Liver (tissue), 9 donors: Measurements from ENCODE around the gene SERPINA9. TPM values are rescaled to one million over a fixed set of nuclear protein-coding genes. Genes with fewer than 3 reads are reported as not detected.

Source experiments
- DNase-seq: peaks from one replicate; pipeline ENCODE4 v3.0.0-alpha.2; 2017; ENCODE audit warnings: low spot score
- H3K27ac ChIP-seq, 2 donors: one replicate each; pipeline ENCODE4 v1.7.0; 2013; ENCODE audit warnings: inconsistent platforms in 2 of 2, low read length in 2 of 2, control low read depth in 1 of 2, low read depth in 1 of 2, mild to moderate bottlenecking in 1 of 2
- H3K27me3 ChIP-seq, 4 donors: one replicate each; pipeline versions ENCODE4 v1.6.1 to v1.7.0; 2013; ENCODE audit warnings: low read length in 3 of 4, inconsistent platforms in 1 of 4, mild to moderate bottlenecking in 1 of 4, moderate library complexity in 1 of 4; ENCODE audit not compliant: control insufficient read depth in 4 of 4, insufficient read depth in 4 of 4
- H3K36me3 ChIP-seq, 4 donors: one replicate each; pipeline versions ENCODE4 v1.6.1 to v1.7.0; 2013; ENCODE audit warnings: low read length in 3 of 4, mild to moderate bottlenecking in 3 of 4, low read depth in 1 of 4, moderate library complexity in 1 of 4; ENCODE audit not compliant: control insufficient read depth in 4 of 4, insufficient read depth in 3 of 4
- H3K4me1 ChIP-seq, 4 donors: one replicate each; pipeline versions ENCODE4 v1.6.1 to v1.7.0; 2013; ENCODE audit warnings: low read length in 3 of 4, mild to moderate bottlenecking in 3 of 4, moderate library complexity in 1 of 4; ENCODE audit not compliant: control insufficient read depth in 4 of 4, insufficient read depth in 4 of 4
- H3K4me3 ChIP-seq, 3 donors: one replicate each; pipeline versions ENCODE4 v1.6.1 to v1.7.0; 2013; ENCODE audit warnings: low read length in 3 of 3, control low read depth in 1 of 3, low read depth in 1 of 3, mild to moderate bottlenecking in 1 of 3
- H3K9ac ChIP-seq, 2 donors: one replicate each; pipeline ENCODE4 v1.7.0; 2013; ENCODE audit warnings: low read length in 2 of 2, mild to moderate bottlenecking in 2 of 2, moderate library complexity in 2 of 2, control low read depth in 1 of 2, low read depth in 1 of 2
- H3K9me3 ChIP-seq, 4 donors: one replicate each; pipeline versions ENCODE4 v1.6.1 to v1.7.0; 2013; ENCODE audit warnings: low read length in 3 of 4; ENCODE audit not compliant: control insufficient read depth in 4 of 4
- ATF3 ChIP-seq: IDR thresholded peaks from 2 replicates; pipeline ENCODE4 v1.6.1; 2016; ENCODE audit warnings: antibody characterized with exemption
- FOXA1 ChIP-seq: IDR thresholded peaks from 2 replicates; pipeline ENCODE4 v1.6.1; 2016; ENCODE audit warnings: antibody characterized with exemption
- FOXA2 ChIP-seq: IDR thresholded peaks from 2 replicates; pipeline ENCODE4 v1.6.1; 2016; ENCODE audit warnings: antibody characterized with exemption
- GABPA ChIP-seq, 2 donors: IDR thresholded peaks in 1 of 2; conservative IDR thresholded peaks in 1 of 2; 2 replicates each; pipeline ENCODE4 v1.6.1; 2016; ENCODE audit warnings: antibody characterized with exemption in 2 of 2, mild to moderate bottlenecking in 1 of 2, moderate library complexity in 1 of 2
- HNF4A ChIP-seq, 2 donors: conservative IDR thresholded peaks; 2 replicates each; pipeline ENCODE4 v1.6.1; 2016; ENCODE audit warnings: antibody characterized with exemption in 2 of 2, mild to moderate bottlenecking in 2 of 2
- HNF4G ChIP-seq: IDR thresholded peaks from 2 replicates; pipeline ENCODE4 v1.6.1; 2016; ENCODE audit warnings: antibody characterized with exemption
- JUND ChIP-seq, 2 donors: IDR thresholded peaks; 2 replicates each; pipeline ENCODE4 v1.6.1; 2016; ENCODE audit warnings: antibody characterized with exemption in 2 of 2
- NR2F2 ChIP-seq: IDR thresholded peaks from 2 replicates; pipeline ENCODE4 v1.6.1; 2016; ENCODE audit warnings: antibody characterized with exemption
- REST ChIP-seq: IDR thresholded peaks from 2 replicates; pipeline ENCODE4 v1.6.1; 2016; ENCODE audit warnings: antibody characterized with exemption, mild to moderate bottlenecking
- RXRA ChIP-seq, 2 donors: IDR thresholded peaks; 2 replicates each; pipeline ENCODE4 v1.6.1; 2017 to 2018; ENCODE audit warnings: antibody characterized with exemption in 2 of 2, mild to moderate bottlenecking in 1 of 2
- SP1 ChIP-seq: IDR thresholded peaks from 2 replicates; pipeline ENCODE4 v1.6.1; 2018; ENCODE audit warnings: antibody characterized with exemption, mild to moderate bottlenecking
- TAF1 ChIP-seq: conservative IDR thresholded peaks from 2 replicates; pipeline ENCODE4 v1.6.1; 2016; ENCODE audit warnings: antibody characterized with exemption, mild to moderate bottlenecking
- YY1 ChIP-seq: IDR thresholded peaks from 2 replicates; pipeline ENCODE4 v1.6.1; 2016; ENCODE audit warnings: antibody characterized with exemption, mild to moderate bottlenecking
- ZBTB33 ChIP-seq: IDR thresholded peaks from 2 replicates; pipeline ENCODE4 v1.6.1; 2016; ENCODE audit warnings: antibody characterized with exemption
- WGBS: extraction: QIAGEN DNeasy Blood & Tissue Kit; methylation state at CpG from one replicate; pipeline ENCODE4 v1.1.7; 2013; 5-methylcytosine and 5-hydroxymethylcytosine counted together
- polyA plus RNA-seq, 2 donors: library from polyadenylated mRNA; stranded (reverse) in 1 of 2; unstranded in 1 of 2; fragments of 200-250 nt in 1 of 2; fragments of >200 nt in 1 of 2; fragmentation: Nextera tagmentation in 1 of 2; extraction: Ambion mirVana in 1 of 2; gene quantifications; one replicate each; pipeline versions ENCODE4 v1.2.1 to v1.2.3, GENCODE V29; 2013 to 2015
- total RNA-seq, 2 donors: library from RNA; depleted of rRNA; stranded (reverse); fragments of >200 nt; gene quantifications; one replicate each; pipeline ENCODE4 v1.2.3, GENCODE V29; 2014
- donor health status: healthy.
- donor health status: healthy.
- donor health status: healthy.
- donor health status: healthy.
- donor health status: healthy.

SERPINA9 gene
- total and polyA plus RNA-seq, 4 donors = not detected

DNA sequence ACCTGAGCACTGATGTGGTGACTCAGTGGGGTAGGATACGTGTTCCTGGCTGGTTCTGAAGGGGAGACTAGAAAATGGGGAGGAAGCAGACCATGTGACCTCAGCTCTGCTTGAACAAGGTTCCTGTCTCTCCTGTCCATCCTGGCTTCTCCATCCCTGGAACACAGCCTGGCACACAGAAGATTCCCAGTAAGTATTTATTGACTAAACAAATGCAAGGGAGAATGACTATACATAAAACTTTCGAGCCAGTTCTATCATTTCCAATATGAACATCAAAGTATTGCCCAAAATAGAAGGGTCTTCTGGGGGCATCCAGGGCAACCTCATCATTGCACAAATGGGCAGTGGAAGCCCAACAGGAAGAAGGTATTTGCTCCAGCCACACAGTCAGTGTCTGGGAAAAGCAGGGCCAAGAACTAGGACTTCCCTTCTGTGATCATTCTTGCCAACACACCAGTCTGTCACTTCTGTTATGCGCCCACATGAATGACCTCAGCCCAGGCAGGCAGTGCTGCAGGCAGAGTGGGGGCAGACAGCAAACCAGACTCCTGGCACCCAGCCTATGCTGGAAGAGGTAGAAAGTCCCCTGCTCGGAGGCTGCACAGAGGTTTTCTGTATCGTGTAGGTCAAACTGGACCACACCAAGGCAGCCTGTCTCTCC lies 5.6 kb upstream of the SERPINA9 start (continued):
- TF ChIP-seq REST (no peak), TAF1 (no peak), JUND (IDR thresholded peaks at IDR 0.05) (peak in 1 of 2 donors; percentile 59), ATF3 (no peak), SP1 (peak; percentile 52), GABPA (IDR thresholded peaks at IDR 0.05 in 1 of 2, conservative IDR thresholded peaks at IDR 0.05 in 1 of 2) (no peak), HNF4G (no peak), HNF4A (conservative IDR thresholded peaks at IDR 0.05) (peak; percentile 34 to 52), FOXA2 (no peak), YY1 (no peak)

DNA sequence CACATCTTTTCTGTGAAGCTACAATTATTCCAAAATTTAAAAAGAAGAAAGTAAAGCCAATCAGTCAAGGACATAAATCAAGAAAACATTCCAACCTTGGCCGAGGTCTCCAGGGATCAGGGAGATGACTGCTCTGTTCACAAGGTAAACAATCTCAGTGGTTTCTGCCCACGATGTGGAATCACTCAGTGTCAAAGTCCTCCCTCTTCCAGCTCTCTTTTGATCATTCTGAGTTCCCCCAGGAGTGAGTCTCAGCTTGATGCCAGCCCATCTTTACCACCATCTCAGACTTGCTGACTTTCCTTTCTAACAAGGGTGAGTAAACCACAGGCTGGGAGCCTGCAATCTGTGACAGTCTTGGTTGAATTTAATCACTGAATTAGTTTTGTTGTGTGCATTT lies 4.8 kb upstream of the SERPINA9 start:
- Histone ChIP-seq H3K27ac (peak overlapping the region; percentile 38 to 73), H3K9me3 (peaks cover 0 to 8% (median 0%) of the 10 kb centered on the region in 4 donors), H3K27me3 (no peaks in the 10 kb centered on the region), H3K4me3 (no peak overlapping the region), H3K9ac (no peak overlapping the region), H3K4me1 (peaks cover 4 to 21% (median 11%) of the 10 kb centered on the region in 4 donors), H3K36me3 (no peaks in the 10 kb centered on the region)
- WGBS = 19% methylated on average over 2 of the region's 2 CpGs
- peak in 1 of 2 donors; percentile 10 for TF ChIP-seq RXRA (IDR thresholded peaks at IDR 0.05)
- TF ChIP-seq HNF4A (conservative IDR thresholded peaks at IDR 0.05) = peak in 1 of 2 donors; percentile 63
- TF ChIP-seq FOXA2 = no peak
- DNase-seq = no peak

DNA sequence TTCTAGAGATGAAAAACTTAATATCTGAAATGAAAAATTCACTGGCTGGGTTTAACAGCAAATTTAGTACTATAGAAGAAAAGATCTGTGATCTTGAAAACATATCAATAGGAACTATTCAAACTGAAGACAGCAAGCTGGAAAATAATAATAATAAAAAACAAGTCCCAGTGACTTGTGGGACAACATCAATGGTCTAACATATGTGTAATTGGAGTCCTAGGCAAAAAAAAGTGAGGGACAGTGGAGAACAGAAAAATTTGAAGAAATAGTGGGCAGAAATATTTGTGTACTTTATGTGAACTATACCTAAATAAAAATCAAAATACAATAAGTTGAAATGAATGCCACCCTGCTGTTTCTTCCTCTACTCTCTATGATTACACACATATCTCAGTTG lies 2.4 kb upstream of the SERPINA9 start:
- no peaks in the 10 kb centered on the region for H3K36me3 ChIP-seq
- no peak for DNase-seq
- no peak for TF ChIP-seq HNF4G
- no peak for TF ChIP-seq RXRA (IDR thresholded peaks at IDR 0.05)
- TF ChIP-seq NR2F2 = no peak
- TF ChIP-seq HNF4A (conservative IDR thresholded peaks at IDR 0.05) = no peak
- TF ChIP-seq FOXA1 = no peak
- TF ChIP-seq REST = no peak
- TF ChIP-seq ATF3 = no peak
- no peak for TF ChIP-seq ZBTB33
- no peak for TF ChIP-seq SP1
- no peak for TF ChIP-seq JUND (IDR thresholded peaks at IDR 0.05)

More for the DNA sequence above, 2.4 kb upstream of the SERPINA9 start:
- Histone ChIP-seq H3K27me3 (no peaks in the 10 kb centered on the region), H3K9me3 (peaks cover 0 to 8% (median 0%) of the 10 kb centered on the region in 4 donors), H3K27ac (no peak overlapping the region), H3K9ac (no peak overlapping the region), H3K4me3 (no peak overlapping the region), H3K4me1 (peaks cover 4 to 20% (median 7%) of the 10 kb centered on the region in 4 donors)
